Transverse colon (tissue), 3 donors: ENCODE results near the gene HDHD2.

ENCODE experiments used
- EP300 ChIP-seq: sonication (generic); formaldehyde crosslinking; IDR thresholded peaks from one replicate; pipeline ENCODE4 v1.6.1; 2017; ENCODE audit warnings: antibody characterized with exemption, low read depth
- POLR2A ChIP-seq: fragments of 450-650 bp; IDR thresholded peaks from one replicate; pipeline ENCODE4 v1.6.1; 2016; ENCODE audit warnings: antibody characterized with exemption, mild to moderate bottlenecking, moderate library complexity
- TF ChIP-seq, protein P1 (sequence below), 5 experiments: fragments of 200-600 bp in 3 of 5; fragments of 450-650 bp in 2 of 5; sonication (generic) in 3 of 5; IDR thresholded peaks; 1 replicate in 2 of 5; 2 replicates in 3 of 5; pipeline ENCODE4 v1.5.1; 2016 to 2017; ENCODE audit warnings: antibody characterized with exemption in 5 of 5, inconsistent platforms in 3 of 5, mild to moderate bottlenecking in 2 of 5, moderate library complexity in 1 of 5

DNA sequence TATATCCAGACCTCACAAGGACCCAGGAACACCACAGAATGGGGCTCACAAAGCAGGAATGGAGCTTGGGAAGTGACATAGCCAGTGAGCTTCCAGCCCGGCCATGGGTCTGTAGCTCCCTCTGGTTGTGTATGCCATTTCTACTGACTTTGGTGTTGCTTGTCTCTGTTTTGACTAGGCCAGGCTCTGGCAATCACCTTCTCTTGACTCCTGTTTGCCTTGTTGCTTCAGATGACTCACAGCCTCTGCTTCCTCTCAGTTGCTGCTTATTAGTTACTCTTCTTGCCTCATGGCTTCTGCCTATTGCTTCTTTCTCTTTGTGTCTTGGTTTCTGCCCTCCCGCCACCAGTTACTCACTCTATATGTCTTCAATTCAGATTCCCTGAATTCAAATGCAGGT lies 41.7 kb upstream of the HDHD2 start:
- TF ChIP-seq, protein P1, sequence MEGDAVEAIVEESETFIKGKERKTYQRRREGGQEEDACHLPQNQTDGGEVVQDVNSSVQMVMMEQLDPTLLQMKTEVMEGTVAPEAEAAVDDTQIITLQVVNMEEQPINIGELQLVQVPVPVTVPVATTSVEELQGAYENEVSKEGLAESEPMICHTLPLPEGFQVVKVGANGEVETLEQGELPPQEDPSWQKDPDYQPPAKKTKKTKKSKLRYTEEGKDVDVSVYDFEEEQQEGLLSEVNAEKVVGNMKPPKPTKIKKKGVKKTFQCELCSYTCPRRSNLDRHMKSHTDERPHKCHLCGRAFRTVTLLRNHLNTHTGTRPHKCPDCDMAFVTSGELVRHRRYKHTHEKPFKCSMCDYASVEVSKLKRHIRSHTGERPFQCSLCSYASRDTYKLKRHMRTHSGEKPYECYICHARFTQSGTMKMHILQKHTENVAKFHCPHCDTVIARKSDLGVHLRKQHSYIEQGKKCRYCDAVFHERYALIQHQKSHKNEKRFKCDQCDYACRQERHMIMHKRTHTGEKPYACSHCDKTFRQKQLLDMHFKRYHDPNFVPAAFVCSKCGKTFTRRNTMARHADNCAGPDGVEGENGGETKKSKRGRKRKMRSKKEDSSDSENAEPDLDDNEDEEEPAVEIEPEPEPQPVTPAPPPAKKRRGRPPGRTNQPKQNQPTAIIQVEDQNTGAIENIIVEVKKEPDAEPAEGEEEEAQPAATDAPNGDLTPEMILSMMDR (IDR thresholded peaks at IDR 0.05), result no peak
- TF ChIP-seq EP300, result no peak
- TF ChIP-seq POLR2A, result no peak
